Measurements from ENCODE around the gene TDRD12.
"Not testable (repeated sequence)": the region's sequence is repeated elsewhere in the genome, so short reads cannot be mapped to it uniquely, and the experiment has no call there.

TDRD12 gene

DNA sequence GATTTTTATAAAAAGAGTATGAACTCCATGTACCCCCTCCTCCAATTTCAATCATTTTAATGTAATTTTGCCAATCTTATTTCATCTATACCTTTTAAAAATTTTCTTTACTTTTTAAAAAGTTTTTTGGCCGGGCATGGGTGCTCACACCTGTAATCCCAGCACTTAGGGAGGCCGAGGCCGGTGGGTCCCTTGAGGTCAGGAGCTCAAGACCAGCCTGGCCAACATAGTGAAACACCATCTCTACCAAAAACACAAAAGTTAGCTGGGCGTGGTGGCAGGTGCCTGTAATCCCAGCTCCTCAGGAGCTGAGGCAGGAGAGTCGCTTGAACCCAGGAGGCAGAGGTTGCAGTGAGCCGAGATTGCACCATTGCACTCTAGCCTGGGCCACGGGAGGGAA is 113.8 kb downstream of the TDRD12 start:
- DNase-seq, result not testable (repeated sequence)

DNA sequence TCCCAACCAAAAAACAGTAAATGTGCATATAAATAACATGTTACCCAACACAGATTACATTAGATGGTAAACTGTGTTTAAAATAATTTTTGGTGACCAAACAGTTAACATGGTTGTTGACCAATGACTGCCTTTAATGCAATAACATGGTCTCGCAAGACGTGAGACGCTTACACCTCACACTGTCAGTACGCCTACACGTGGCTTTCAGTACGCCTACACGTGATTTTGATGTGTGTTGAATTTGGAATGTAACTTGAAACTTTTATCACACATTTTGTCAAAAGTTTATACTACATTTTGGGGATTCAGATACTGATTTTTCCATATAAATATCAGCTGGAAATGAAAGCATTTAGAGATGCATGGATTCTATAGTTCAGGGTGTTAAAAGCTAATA is 118.0 kb downstream of the TDRD12 start:
- DNase-seq, result no peak

DNA sequence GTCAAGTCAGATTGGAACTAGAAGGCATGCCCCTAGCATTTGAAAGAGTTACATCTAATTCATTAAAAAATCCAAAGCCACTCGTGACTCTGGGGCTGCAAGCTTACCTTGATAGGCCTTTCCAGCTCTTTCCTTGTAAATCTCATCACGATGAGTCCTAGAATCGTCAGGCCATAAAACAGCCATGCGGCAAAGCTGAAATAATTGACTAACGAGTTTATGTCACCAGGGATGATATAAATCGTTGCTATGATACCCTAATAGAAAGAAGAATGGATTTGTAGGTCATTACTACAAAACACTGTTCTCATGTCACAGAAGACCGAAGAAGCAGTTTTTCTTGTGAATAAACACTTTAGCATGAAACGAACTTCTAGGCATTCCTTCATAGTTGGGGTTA is 122.5 kb downstream of the TDRD12 start:
- DNase-seq, result no peak

DNA sequence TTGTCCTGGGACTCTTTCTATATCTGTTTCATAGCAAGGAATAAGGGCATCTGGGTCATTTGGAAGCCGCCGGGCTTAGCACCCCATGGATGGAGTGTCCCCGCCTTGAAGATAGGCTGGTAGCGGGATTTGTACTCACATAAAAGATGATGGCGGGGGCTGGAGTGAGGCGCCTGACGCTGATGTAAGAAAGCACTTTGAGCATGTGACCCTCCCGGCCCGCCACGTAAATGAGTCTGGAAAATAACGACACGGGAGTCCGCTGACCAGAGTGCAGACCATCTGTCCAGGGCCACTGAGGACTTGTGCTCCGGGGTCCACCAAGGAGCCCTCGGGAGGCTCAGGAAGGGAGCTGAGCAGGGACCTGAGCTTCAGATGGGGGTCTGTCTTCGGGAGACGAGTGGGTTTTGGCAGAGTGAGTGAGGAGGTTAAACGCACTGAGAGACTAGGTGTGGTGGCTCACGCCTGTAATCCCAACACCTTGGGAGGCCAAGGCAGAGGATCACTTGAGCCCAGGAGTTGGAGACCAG is 124.2 kb downstream of the TDRD12 start:
- no peak for DNase-seq

DNA sequence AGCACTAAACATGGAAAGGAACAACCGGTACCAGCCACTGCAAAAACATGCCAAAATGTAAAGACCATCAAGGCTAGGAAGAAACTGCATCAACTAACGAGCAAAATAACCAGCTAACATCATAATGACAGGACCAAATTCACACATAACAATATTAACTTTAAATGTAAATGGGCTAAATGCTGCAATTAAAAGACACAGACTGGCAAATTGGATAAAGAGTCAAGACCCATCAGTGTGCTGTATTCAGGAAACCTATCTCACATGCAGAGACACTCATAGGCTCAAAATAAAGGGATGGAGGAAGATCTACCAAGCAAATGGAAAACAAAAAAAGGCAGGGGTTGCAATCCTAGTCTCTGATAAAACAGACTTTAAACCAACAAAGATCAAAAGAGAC is 128.5 kb downstream of the TDRD12 start:
- not testable (repeated sequence) for DNase-seq

DNA sequence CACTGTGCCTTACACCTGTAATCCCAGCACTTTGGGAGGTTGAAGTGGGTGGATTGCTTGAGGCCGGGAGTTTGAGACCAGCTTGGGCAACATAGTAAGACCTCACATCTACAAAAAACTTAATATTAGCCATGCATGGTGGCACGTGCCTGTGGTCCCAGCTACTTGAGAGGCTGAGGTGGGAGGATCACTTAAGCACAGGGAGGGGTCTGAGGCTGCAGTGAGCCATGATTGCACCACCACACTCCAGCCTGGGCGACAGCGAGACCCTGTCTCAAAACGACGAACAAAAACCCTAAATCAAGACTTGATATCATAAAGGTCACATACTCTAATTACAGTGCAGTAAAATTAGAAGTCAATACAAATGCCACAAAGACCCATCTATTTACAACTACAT is 132.6 kb downstream of the TDRD12 start:
- DNase-seq, result no peak

DNA sequence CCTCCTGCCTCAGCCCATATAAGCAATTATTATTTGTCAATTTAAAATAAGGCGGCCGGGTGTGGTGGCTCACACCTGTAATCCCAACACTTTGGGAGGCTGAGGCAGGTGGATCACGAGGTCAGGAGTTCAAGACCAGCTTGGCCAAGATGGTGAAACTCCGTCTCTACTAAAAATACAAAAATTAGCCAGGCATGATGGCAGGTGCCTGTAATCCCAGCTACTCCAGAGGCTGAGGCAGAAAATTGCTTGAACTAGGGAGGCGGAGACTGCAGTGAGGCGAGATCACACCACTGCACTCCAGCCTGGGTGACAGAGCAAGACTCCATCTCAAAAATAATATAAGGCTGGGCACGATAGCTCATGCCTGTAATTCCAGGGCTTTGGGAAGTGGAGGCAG is 137.3 kb downstream of the TDRD12 start:
- not testable (repeated sequence) for DNase-seq

DNA sequence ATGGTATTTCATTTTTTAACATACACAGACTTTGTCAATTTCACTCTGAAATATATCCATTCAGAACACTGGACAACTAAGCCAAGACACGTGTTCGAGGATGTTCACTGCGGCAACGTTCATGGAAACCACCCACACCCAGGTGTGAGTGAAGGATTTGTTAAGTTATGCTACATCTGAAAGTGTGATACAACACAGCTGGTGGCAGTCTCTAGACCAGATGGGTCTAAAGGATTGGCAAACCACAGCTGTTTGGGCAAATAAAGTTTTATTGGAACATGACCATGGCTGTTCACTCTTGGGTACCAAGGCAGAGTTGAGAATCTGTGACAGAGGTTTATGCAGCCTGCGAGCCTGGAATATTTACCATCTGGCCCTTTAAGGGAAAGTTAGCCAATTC is 138.0 kb downstream of the TDRD12 start:
- DNase-seq, result no peak

DNA sequence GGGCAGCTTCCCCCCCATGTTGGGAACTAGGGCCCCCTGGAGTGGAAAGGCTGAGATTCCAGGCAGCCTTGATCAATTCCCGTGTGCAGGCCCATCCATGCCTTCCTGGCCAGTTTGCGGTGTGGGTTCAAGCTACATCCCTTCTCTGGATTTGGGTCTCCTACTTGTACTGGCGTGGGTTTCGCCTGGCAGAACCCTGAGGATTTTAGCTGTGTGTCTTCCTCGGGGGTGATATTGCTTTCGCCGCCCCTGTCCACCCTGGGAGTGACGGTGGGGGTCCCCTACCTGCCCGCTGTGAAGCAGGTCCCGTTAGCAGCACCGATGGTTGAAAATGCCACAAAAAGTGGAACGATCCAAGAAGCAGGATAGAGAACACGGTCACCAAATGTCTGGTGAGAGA is 138.6 kb downstream of the TDRD12 start:
- no peak for DNase-seq

DNA sequence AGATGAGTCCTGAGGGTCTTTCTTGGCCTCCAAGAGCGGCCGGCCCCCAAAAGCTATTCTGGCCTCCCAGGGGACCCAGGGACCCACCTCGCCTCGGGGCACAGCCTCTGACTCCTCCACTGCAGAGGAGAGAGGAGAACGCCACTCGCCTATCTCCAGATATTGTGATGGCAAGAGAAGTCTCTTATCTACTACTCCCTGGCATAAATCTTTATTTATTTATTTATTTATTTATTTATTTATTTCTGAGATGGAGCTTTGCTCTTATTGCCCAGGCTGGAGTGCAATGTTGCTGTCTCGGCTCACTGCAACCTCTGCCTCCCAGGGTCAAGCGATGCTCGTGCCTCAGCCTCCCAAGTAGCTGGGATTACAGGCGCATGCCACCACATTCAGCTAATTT is 139.0 kb downstream of the TDRD12 start:
- DNase-seq, result no peak

DNA sequence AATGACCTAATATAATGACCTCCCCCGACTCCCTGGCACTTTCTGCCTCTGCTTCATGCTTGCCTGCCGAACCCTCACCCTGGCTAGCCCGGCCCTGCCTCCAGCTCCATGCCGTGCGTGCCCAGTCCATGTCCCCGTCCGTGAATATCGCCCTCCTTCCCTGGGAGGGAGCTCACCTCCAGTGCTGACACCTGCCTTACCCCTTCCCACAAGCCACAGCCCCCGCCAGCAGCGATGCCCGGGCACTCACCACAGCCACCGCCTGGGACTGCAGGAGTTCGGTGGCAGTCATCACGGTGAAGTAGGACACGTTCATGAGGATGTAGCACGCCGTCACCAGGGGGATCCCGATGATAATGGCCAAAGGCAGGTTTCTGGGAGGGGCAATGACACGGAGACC is 140.0 kb downstream of the TDRD12 start:
- no peak for DNase-seq

DNA sequence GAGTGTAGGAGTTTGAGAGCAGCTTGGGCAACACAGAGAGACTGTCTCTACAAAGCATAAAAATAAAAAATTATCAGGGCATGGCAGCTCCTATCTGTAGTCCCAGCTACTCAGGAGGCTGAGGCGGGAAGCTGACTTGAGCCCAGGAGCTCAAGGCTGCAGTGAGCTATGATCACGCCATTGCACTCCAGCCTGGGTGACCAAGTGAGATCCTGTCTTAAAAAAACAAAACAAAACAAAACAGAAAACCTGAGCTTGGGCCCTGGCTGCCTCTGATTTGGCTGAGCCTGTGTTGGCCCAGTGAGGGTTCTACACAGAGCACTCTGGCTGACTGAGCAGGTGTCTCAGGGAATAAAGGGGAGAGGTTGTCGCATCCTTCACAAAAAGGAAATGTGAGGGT is 142.0 kb downstream of the TDRD12 start:
- DNase-seq, result no peak

DNA sequence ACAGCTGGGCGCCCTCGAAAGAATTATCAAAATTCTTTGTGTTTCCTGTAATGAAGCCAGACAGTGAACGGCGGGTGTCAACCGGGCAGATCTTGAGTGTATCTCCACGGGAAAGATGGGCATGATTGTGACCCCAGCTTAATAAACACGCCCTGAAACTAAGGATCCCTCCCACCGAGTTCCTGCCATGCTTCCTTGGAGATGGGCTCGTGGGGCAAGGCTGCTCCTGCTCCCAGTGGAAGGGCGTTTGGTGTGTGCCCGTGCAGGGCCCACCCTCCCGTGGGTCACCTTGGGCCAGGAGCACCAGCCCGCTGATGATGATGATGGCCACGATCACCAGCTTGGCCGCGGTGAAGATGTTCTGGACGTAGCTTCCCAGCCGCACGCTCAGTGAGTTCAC is 142.6 kb downstream of the TDRD12 start:
- no peak for DNase-seq

DNA sequence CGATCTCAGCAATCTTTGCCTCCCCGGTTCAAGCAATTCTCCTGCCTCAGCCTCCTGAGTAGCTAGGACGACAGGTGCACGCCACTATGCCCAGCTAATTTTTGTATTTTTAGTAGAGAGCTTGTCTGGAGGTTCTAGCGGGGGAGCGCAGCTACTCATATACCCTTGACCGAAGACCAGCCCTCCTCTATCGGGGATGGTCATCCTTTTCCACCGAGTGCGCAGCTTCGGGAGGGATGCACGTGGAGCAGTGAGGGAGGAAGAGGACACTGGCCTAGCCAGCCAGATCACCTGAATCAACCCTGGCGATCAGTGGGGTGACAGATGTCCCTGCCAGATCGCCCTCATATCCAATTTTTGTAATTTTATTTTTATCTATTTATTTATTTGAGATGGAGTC is 143.2 kb downstream of the TDRD12 start:
- DNase-seq, result no peak

DNA sequence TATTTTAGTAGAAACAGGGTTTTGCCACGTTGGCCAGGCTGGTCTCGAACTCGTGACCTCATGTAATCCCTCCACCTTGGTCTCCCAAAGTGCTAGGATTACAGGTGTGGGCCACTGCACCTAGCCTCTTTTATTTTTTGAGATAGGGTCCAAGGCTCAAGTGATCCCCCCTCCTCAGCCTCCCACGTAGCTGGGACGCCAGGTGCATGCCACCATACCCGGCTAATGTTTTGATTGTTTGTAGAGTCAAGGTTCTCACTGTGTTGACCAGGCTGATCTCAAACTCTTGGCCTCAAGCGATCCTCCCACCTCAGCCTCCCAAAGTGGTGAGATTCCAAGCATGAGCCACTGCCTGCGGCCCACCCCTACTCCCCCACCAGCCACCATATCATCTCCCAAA is 143.7 kb downstream of the TDRD12 start:
- no peak for DNase-seq

DNA sequence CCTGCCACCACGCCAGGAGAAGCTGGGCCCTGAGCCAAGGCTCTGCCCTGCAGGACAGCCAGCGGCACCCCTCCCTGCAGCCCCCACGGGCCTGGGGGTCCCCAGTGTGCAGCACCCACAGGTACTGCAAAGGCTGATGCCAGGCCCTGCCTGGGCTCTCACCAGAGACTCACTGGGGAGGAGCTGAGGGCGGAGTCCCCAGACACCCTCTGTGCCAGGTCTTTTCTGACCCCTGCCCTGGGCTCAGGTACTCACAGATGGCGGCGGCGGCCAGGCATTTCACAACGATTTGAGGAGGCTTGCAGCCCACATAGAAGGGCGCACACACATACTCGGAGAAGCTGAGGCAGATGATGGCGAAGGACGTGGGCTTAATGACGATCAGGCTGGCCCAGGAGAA is 144.3 kb downstream of the TDRD12 start:
- no peak for DNase-seq

DNA sequence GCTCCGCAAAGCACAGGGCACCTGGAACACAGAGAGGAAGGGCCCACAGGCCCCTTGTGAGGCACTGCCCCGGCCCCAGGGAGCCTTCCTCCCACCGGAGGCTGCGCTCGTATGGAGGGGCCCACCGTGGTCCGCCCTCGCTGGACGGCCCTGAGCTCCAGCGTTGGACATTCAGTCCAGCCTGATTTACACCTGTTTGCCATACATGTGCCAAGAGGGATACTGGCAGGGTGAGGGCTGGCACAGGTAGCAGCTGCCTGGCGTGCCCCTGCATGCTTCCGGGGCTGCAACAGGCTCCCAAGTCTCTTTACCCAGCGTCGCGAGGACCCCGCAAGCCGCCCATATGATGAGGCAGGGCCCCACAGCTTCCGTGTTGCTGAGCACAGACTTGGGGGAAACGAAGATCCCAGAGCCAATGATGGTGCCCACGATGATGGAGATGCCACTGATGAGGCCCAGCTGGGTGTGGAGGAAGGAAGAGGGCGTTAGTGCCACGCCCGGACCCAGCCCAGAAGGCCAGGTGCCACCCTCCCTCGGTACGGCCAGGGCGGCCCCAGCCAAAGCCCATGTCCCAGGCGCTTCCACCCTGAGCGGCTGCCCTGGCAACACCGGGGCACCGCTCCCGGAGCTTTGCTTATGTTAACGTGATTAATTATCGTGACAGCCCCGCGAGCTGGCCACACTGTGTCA is 144.9 kb downstream of the TDRD12 start:
- DNase-seq, result no peak

DNA sequence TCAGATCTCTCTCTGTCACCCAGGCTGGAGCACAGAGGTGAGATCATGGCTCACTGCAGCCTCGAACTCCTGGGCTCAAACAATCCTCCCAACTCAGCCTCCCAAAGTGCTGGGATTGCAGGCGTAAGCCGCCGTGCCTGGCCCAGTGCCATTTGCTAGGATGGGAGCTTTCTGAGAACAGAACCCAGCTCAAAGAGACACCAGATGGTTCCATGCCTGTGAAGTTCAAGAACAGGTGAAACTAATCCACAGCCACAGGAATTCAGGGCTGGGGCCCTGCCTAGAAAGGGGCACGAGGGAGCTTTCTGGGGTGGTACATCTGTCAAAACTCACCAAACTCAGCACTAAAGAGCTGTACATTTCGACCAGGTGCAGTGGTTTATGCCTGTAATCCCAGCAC is 145.8 kb downstream of the TDRD12 start:
- no peak for DNase-seq

DNA sequence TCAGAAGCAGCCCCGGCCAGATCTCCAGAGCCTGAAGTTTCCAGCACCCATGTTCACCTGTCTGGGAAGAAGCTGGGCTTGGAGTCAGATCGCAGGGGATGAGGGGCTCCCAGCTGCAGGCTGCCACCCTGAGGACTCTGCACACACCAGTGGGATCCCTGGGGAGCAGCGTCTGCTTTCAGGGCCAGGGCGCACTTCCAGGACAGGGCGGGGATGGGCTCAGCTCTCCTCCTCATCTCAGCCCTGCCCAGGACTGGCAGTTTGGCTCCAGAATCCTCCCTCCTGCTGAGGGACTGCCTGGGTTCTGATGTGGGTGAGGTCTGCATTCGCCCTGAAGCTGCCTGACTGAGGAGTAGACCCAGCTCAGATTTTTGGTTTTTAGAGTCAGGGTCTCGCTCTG is 146.5 kb downstream of the TDRD12 start:
- DNase-seq, result no peak

DNA sequence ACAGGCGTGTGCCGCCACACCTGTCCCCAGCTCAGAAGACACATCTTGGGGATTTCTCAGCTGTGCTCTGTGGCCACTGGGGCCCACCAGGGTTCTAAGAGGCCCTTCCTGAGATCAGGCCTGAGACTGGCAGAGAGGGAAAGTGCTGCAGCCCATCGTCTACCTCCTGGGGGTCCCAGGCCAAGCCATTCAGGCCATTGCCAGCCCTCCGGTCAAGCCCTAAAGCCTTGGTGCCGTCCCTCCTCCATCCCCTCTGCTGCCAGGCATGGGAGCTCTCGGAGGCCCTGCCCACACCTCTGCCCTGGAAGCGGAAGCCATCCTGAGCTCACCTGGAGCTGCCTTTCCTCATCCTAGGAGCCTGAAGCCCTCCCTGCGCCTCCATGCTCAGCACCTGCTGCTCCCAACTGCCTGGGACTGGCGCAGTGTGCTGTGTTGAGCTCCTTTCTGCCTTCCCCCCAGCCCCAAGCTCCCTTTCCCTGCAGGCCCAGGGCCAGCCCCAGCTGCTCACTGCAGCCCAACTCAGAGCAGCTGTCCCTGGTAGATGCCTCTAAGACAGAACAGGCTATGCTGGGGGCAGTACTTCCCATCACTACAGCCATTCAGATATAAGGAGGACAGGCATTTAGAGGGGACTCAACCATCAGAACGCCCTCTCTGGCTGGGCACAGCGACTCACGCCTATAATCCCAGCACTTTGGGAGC is 147.1 kb downstream of the TDRD12 start:
- no peak for DNase-seq

DNA sequence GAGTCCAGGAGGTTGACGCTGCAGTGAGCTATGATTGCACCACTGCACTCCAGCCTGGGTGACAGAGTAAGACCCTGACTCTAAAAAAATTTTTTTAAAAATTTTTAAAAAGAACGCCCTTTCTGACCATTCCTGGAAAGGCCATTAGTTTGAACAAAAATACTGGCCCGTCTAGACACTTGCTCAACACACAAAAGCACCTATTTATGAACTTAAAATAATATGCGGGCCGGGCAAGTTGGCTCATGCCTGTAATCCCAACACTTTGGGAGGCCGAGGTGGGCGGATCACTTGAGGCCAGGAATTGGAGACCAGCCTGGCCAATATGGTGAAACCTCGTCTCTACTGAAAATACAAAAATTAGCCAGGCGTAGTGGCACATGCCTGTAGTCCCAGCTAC is 147.9 kb downstream of the TDRD12 start:
- not testable (repeated sequence) for DNase-seq

DNA sequence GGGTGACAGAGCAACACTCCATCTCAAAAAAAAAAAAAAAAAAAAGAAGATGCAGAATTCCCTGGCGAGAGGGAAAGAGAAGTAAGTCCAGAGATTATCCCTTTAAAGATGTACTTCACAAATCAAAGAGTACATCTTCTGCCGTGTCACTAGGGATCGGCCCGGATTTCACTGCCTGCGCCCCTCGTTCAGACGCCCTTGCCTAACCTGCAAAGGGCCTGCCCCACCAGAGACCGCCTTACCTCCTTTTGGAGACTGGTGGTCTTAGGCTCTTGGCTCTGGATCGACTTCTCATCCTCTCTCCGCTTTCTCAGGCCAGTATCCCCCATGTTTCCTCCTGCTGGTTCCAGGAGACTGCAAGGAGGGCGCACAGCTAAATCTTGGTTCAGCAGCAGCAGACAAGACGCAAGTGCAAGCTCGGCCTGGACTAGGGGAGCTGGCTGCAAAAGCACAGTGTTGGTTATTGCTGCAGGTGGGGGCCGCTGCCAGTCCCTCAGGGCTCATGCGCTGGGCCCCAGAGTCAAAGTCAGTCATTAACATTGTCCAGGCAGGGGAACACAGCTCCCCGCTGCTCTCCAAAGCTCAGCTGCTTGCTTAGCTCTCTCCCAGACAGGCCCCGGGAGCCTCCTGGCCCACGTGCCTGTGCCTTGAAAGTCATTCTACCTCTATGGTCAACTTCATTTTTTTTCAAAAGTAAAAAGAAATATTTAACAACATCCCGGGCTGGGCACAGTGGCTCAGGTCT is 148.8 kb downstream of the TDRD12 start:
- DNase-seq, result no peak

DNA sequence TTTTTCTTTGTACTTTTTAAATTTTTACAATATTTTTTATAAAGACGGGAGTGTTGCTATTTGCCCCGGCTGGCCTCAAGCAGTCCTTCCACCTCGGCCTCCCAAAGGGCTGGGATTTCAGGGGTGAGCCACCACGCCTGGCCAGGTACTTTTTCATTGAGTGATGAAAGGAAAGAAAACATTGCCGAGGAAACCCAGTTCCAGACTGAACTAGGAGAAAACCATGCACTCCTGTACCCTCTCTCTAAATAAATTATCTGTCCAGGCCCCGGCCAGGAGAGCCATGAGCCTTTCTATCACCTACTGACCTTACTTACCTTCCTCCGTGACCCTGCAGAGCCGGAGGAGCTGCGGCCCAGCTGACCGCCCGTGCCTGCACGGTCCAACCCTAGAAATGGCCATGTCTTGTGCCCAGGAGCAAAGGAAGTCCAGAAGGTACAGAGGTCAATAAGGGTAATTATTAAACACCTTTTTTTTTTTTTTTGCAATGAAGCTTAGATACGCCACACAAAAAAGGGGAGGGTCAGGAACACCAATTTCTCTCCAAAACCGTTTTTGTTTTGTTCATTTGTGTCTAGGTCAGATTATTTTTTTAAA is 149.9 kb downstream of the TDRD12 start, which contains the start of gene SLC7A9:
SLC7A9 (minus strand) TSS at position 399 of the 597 bp plus-strand sequence. CDS start 1,233 bp downstream, outside the sequence.
- no peak for DNase-seq

Data from effector CD4-positive, alpha-beta T cell (primary cell).